Measurements from ENCODE around the gene PCDH1. TPM values are rescaled to one million over a fixed set of nuclear protein-coding genes. Genes with fewer than 3 reads are reported as not detected.

The PCDH1 gene
- total and polyA plus RNA-seq, 2 of the 13 experiments (the other 11 are each of a cell fraction or from before 2014, with no cell fraction given) = 0.11 to 0.83 TPM

DNA sequence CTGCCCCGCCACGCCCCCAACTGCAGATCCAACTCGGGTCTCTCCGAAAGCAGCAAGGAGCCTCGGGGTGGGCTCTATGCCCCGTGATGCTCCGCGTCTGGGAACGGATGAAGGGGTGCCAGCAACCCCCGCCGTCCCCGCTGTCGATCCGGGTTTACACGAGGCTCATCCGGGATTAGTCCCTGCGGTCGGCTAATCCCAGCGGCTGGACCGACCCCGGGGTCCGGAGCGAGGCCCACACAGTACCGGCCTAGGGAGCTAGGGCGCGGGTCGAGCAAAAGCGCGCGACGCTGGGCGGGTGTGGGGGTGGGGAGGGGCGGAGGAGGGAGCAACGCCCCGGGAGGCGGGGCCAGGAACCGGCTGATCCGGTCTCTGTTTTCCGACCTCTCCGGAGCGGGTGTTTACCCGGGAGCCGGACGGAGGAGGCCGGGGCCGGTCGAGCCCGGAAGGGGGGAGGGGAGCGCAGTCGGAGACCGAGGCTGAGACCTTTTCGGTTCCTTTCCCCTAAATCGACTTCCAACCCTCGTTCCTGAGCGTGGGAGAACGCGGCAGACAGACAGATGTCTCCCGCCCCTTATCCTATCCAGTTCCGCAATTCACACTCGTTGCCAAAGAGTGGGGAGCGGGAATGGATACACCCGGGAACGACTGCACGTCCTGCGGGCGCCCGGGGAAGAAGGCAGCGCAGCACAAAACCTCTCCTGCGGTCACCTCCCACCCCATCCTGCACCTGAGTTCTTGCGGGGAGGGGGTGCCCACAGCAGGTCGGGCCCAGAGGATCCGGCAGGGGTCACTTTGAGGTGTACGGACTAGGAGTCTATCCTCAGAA lies 28.6 kb downstream of the PCDH1 start (continued):
- TF ChIP-seq, protein P1, sequence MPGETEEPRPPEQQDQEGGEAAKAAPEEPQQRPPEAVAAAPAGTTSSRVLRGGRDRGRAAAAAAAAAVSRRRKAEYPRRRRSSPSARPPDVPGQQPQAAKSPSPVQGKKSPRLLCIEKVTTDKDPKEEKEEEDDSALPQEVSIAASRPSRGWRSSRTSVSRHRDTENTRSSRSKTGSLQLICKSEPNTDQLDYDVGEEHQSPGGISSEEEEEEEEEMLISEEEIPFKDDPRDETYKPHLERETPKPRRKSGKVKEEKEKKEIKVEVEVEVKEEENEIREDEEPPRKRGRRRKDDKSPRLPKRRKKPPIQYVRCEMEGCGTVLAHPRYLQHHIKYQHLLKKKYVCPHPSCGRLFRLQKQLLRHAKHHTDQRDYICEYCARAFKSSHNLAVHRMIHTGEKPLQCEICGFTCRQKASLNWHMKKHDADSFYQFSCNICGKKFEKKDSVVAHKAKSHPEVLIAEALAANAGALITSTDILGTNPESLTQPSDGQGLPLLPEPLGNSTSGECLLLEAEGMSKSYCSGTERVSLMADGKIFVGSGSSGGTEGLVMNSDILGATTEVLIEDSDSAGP (CRISPR knock-in tag; IDR thresholded peaks at IDR 0.05; ENCODE audit: borderline replicate concordance) = peak; percentile 34; the same call in 1 of the 2 replicates
- TF ChIP-seq, protein P2, sequence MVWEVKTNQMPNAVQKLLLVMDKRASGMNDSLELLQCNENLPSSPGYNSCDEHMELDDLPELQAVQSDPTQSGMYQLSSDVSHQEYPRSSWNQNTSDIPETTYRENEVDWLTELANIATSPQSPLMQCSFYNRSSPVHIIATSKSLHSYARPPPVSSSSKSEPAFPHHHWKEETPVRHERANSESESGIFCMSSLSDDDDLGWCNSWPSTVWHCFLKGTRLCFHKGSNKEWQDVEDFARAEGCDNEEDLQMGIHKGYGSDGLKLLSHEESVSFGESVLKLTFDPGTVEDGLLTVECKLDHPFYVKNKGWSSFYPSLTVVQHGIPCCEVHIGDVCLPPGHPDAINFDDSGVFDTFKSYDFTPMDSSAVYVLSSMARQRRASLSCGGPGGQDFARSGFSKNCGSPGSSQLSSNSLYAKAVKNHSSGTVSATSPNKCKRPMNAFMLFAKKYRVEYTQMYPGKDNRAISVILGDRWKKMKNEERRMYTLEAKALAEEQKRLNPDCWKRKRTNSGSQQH (CRISPR knock-in tag; IDR thresholded peaks at IDR 0.05; ENCODE audit: low read depth) = no peak
- TF ChIP-seq, protein P3, sequence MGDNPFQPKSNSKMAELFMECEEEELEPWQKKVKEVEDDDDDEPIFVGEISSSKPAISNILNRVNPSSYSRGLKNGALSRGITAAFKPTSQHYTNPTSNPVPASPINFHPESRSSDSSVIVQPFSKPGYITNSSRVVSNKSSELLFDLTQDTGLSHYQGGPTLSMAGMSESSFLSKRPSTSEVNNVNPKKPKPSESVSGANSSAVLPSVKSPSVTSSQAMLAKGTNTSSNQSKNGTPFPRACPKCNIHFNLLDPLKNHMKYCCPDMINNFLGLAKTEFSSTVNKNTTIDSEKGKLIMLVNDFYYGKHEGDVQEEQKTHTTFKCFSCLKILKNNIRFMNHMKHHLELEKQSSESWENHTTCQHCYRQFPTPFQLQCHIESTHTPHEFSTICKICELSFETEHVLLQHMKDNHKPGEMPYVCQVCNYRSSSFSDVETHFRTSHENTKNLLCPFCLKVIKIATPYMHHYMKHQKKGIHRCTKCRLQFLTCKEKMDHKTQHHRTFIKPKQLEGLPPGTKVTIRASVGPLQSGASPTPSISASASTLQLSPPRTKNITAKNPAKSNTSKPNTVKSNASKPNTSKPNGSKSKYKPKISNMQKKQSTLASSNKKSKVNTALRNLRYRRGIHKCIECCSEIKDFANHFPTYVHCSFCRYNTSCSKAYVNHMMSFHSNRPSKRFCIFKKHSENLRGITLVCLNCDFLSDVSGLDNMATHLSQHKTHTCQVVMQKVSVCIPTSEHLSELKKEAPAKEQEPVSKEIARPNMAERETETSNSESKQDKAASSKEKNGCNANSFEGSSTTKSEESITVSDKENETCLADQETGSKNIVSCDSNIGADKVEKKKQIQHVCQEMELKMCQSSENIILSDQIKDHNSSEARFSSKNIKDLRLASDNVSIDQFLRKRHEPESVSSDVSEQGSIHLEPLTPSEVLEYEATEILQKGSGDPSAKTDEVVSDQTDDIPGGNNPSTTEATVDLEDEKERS (CRISPR knock-in tag; IDR thresholded peaks at IDR 0.05) = no peak
- TF ChIP-seq ZEB1 (IDR thresholded peaks at IDR 0.05; ENCODE audit: insufficient replicate concordance, low read depth) (no peak), ZBTB42 (CRISPR knock-in tag; IDR thresholded peaks at IDR 0.05) (peak; percentile 34; the same call in 1 of the 2 replicates), ZNF331 (CRISPR knock-in tag; IDR thresholded peaks at IDR 0.05) (peak; percentile 46; the same call in 1 of the 2 replicates), NKX3-1 (CRISPR knock-in tag; IDR thresholded peaks at IDR 0.05) (no peak)
- TF ChIP-seq, protein P4, sequence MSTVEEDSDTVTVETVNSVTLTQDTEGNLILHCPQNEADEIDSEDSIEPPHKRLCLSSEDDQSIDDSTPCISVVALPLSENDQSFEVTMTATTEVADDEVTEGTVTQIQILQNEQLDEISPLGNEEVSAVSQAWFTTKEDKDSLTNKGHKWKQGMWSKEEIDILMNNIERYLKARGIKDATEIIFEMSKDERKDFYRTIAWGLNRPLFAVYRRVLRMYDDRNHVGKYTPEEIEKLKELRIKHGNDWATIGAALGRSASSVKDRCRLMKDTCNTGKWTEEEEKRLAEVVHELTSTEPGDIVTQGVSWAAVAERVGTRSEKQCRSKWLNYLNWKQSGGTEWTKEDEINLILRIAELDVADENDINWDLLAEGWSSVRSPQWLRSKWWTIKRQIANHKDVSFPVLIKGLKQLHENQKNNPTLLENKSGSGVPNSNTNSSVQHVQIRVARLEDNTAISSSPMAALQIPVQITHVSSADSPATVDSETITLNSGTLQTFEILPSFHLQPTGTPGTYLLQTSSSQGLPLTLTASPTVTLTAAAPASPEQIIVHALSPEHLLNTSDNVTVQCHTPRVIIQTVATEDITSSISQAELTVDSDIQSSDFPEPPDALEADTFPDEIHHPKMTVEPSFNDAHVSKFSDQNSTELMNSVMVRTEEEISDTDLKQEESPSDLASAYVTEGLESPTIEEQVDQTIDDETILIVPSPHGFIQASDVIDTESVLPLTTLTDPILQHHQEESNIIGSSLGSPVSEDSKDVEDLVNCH (CRISPR knock-in tag; IDR thresholded peaks at IDR 0.05) = no peak
- TF ChIP-seq, protein P5, sequence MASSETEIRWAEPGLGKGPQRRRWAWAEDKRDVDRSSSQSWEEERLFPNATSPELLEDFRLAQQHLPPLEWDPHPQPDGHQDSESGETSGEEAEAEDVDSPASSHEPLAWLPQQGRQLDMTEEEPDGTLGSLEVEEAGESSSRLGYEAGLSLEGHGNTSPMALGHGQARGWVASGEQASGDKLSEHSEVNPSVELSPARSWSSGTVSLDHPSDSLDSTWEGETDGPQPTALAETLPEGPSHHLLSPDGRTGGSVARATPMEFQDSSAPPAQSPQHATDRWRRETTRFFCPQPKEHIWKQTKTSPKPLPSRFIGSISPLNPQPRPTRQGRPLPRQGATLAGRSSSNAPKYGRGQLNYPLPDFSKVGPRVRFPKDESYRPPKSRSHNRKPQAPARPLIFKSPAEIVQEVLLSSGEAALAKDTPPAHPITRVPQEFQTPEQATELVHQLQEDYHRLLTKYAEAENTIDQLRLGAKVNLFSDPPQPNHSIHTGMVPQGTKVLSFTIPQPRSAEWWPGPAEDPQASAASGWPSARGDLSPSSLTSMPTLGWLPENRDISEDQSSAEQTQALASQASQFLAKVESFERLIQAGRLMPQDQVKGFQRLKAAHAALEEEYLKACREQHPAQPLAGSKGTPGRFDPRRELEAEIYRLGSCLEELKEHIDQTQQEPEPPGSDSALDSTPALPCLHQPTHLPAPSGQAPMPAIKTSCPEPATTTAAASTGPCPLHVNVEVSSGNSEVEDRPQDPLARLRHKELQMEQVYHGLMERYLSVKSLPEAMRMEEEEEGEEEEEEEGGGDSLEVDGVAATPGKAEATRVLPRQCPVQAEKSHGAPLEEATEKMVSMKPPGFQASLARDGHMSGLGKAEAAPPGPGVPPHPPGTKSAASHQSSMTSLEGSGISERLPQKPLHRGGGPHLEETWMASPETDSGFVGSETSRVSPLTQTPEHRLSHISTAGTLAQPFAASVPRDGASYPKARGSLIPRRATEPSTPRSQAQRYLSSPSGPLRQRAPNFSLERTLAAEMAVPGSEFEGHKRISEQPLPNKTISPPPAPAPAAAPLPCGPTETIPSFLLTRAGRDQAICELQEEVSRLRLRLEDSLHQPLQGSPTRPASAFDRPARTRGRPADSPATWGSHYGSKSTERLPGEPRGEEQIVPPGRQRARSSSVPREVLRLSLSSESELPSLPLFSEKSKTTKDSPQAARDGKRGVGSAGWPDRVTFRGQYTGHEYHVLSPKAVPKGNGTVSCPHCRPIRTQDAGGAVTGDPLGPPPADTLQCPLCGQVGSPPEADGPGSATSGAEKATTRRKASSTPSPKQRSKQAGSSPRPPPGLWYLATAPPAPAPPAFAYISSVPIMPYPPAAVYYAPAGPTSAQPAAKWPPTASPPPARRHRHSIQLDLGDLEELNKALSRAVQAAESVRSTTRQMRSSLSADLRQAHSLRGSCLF (CRISPR knock-in tag; IDR thresholded peaks at IDR 0.05; ENCODE audit: borderline replicate concordance) = no peak
- TF ChIP-seq, protein P6, sequence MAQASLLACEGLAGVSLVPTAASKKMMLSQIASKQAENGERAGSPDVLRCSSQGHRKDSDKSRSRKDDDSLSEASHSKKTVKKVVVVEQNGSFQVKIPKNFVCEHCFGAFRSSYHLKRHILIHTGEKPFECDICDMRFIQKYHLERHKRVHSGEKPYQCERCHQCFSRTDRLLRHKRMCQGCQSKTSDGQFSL (CRISPR knock-in tag; IDR thresholded peaks at IDR 0.05) = no peak
- TF ChIP-seq, protein P7, sequence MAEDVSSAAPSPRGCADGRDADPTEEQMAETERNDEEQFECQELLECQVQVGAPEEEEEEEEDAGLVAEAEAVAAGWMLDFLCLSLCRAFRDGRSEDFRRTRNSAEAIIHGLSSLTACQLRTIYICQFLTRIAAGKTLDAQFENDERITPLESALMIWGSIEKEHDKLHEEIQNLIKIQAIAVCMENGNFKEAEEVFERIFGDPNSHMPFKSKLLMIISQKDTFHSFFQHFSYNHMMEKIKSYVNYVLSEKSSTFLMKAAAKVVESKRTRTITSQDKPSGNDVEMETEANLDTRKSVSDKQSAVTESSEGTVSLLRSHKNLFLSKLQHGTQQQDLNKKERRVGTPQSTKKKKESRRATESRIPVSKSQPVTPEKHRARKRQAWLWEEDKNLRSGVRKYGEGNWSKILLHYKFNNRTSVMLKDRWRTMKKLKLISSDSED (CRISPR knock-in tag; IDR thresholded peaks at IDR 0.05) = no peak
